ENCODE measurements around the gene ZNF385A.
A peak's percentile ranks its signal among the peaks of the same experiment; 100 is the strongest.

The ZNF385A gene

GRCh38 chr12:54392485-54393206, 8.1 kb upstream of the ZNF385A start:
- peak; percentile 30 for DNase-seq

- peak; percentile 85 for DNase-seq
Measured at GRCh38 chr12:54390668-54391551, 6.4 kb upstream of the ZNF385A start.

GRCh38 chr12:54390176-54390667, 5.7 kb upstream of the ZNF385A start:
- peak; percentile 94 for DNase-seq

- DNase-seq, result no peak
Measured at GRCh38 chr12:54389607-54390175, 5.2 kb upstream of the ZNF385A start.

GRCh38 chr12:54389134-54389508, 4.6 kb upstream of the ZNF385A start:
- DNase-seq, result no peak

- peak; percentile 51 for DNase-seq
Measured at GRCh38 chr12:54388237-54389133, 4.0 kb upstream of the ZNF385A start.

GRCh38 chr12:54387114-54387467, 2.6 kb upstream of the ZNF385A start:
- peak; percentile 39 for DNase-seq

GRCh38 chr12:54386403-54387113, 2.0 kb upstream of the ZNF385A start:
- no peak for DNase-seq

GRCh38 chr12:54385251-54385914, 850 bp upstream of the ZNF385A start:
- DNase-seq, result peak; percentile 94

GRCh38 chr12:54383041-54383609, 1.4 kb downstream of the ZNF385A start:
- no peak for DNase-seq

- no peak for DNase-seq
Measured at GRCh38 chr12:54381136-54381535, 3.4 kb downstream of the ZNF385A start.

- DNase-seq, result peak; percentile 97
Measured at GRCh38 chr12:54379398-54380201, 4.9 kb downstream of the ZNF385A start.

GRCh38 chr12:54378796-54379397, 5.6 kb downstream of the ZNF385A start:
- DNase-seq, result peak; percentile 76

- DNase-seq, result no peak
Measured at GRCh38 chr12:54377797-54378515, 6.6 kb downstream of the ZNF385A start.

GRCh38 chr12:54377007-54377406, 7.5 kb downstream of the ZNF385A start:
- no peak for DNase-seq

GRCh38 chr12:54376596-54376995, 7.9 kb downstream of the ZNF385A start:
- no peak for DNase-seq

GRCh38 chr12:54375259-54375579, 9.3 kb downstream of the ZNF385A start:
- no peak for DNase-seq

GRCh38 chr12:54374562-54375258, 9.8 kb downstream of the ZNF385A start:
- DNase-seq, result peak; percentile 43
